ENCODE measurements around the gene GOLGA5.
A peak's percentile ranks its signal among the peaks of the same experiment; 100 is the strongest.
"Not testable (repeated sequence)": the region's sequence is repeated elsewhere in the genome, so short reads cannot be mapped to it uniquely, and the experiment has no call there.

GOLGA5 gene

GRCh38 chr14:92793709-92794546 lies at the start of gene GOLGA5:
Gene GOLGA5 (plus strand): TSS chr14:92794305. CDS start chr14:92797438, 3,133 bp downstream.
- DNase-seq, result peak; percentile 100

- DNase-seq, result no peak
These were observed 46.3 kb upstream of the GOLGA5 start for GRCh38 chr14:92747701-92748258.

GRCh38 chr14:92748259-92749016 lies 45.7 kb upstream of the GOLGA5 start, which contains the start of gene LGMN:
Gene LGMN (minus strand): TSS chr14:92748627. CDS start chr14:92732786, 15,841 bp downstream.
- peak; percentile 98 for DNase-seq

GRCh38 chr14:92750222-92750728 lies 43.8 kb upstream of the GOLGA5 start:
- DNase-seq, result not testable (repeated sequence)

- no peak for DNase-seq
These were observed 43.1 kb upstream of the GOLGA5 start for GRCh38 chr14:92750994-92751400.

GRCh38 chr14:92751819-92752218 lies 42.3 kb upstream of the GOLGA5 start:
- no peak for DNase-seq

- DNase-seq, result no peak
These were observed 40.9 kb upstream of the GOLGA5 start for GRCh38 chr14:92753250-92753649.

- DNase-seq, result peak; percentile 5
These were observed 39.1 kb upstream of the GOLGA5 start for GRCh38 chr14:92754966-92755365.

GRCh38 chr14:92755495-92755894 lies 38.6 kb upstream of the GOLGA5 start:
- no peak for DNase-seq

- no peak for DNase-seq
These were observed 37.7 kb upstream of the GOLGA5 start for GRCh38 chr14:92756446-92756845.

- peak; percentile 26 for DNase-seq
These were observed 34.8 kb upstream of the GOLGA5 start for GRCh38 chr14:92759300-92759678.

GRCh38 chr14:92759679-92760523 lies 34.2 kb upstream of the GOLGA5 start:
- no peak for DNase-seq

GRCh38 chr14:92760524-92760805 lies 33.6 kb upstream of the GOLGA5 start:
- DNase-seq, result no peak

- peak; percentile 87 for DNase-seq
These were observed 30.2 kb upstream of the GOLGA5 start for GRCh38 chr14:92763666-92764631.

- DNase-seq, result not testable (repeated sequence)
These were observed 25.9 kb upstream of the GOLGA5 start for GRCh38 chr14:92768236-92768635.

- no peak for DNase-seq
These were observed 25.3 kb upstream of the GOLGA5 start for GRCh38 chr14:92768795-92769194.

GRCh38 chr14:92770484-92770883 lies 23.6 kb upstream of the GOLGA5 start:
- DNase-seq, result no peak

GRCh38 chr14:92774572-92774971 lies 19.5 kb upstream of the GOLGA5 start:
- DNase-seq, result no peak

- DNase-seq, result not testable (repeated sequence)
These were observed 18.8 kb upstream of the GOLGA5 start for GRCh38 chr14:92775292-92775691.

- not testable (repeated sequence) for DNase-seq
These were observed 15.1 kb upstream of the GOLGA5 start for GRCh38 chr14:92778868-92779565.
